T47D (cell line): ENCODE results near the gene PAFAH2.

Experiments
- DNase-seq, 2 experiments: peaks; one replicate each; pipeline versions ENCODE4 v3.0.0 to v3.0.0-alpha.2; 2011 to 2012; ENCODE audit warnings: low read depth in 1 of 2, low spot score in 1 of 2
- JUND ChIP-seq: IDR thresholded peaks from 2 replicates; pipeline ENCODE4 v1.6.1; 2012; ENCODE audit warnings: low read depth
- in situ Hi-C: cut with HindIII; loops from 2 replicates; pipeline ENCODE4 v1.10.0; 2016; ENCODE audit warnings: low sequenced_read_pairs, low pct_unique_long_range_greater_than_20kb

Gene PAFAH2

DNA sequence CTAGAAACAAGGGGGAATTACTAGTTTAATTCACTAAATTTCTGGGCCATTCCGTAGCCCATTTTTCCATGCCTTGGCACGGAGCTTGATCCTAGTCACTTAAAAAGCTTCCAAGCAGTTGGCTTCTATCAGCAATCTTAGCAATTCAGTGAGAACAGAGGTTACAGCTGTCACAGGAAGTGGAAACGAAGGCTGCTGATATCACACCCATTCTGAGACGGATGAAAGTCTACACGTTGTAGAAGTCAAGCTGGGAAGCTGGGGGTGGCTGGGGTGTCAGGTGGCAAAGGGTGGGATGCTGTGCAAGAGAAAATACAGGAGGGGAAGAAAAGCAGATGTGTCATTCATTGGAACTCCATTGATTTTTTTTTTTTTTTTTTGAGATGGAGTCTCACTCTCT, 79.9 kb downstream of the PAFAH2 start:
- in situ Hi-C loops, result no loop called here
- no peak for DNase-seq
- no peak for TF ChIP-seq JUND

- no peak for TF ChIP-seq JUND
Measured at GRCh38 chr1:25916460-25916859, 81.4 kb downstream of the PAFAH2 start.

GRCh38 chr1:25914074-25914995, 83.5 kb downstream of the PAFAH2 start:
- no peak for DNase-seq
- in situ Hi-C loops, result no loop called here
- TF ChIP-seq JUND, result no peak

More at GRCh38 chr1:25916460-25916859, 81.4 kb downstream of the PAFAH2 start:
- no peak for DNase-seq
- in situ Hi-C loops, result no loop called here

DNA sequence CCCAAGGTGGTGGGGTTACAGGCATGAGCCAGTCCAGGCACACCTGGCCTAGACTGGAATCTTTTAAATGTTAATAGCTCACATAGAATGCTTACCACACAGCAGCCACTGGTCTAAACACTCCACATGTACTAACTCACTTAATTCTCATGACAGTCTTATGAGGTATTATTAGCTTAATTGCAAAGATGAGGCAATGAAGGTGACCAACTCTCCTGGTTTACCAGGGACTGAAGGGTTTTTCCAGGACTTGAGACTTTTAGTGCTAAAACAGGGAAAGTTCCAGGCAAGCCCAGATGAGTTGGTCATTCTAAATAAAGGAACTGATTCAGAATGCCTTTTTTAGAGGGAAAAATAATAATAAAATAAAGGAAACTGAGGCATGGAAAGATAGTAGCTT, 84.7 kb downstream of the PAFAH2 start:
- DNase-seq, result no peak
- TF ChIP-seq JUND, result no peak
- in situ Hi-C loops, result no loop called here

- in situ Hi-C loops, result no loop called here
- no peak for TF ChIP-seq JUND
- DNase-seq, result no peak
Measured at GRCh38 chr1:25912076-25912831, 85.6 kb downstream of the PAFAH2 start.

- no peak for TF ChIP-seq JUND
- in situ Hi-C loops, result no loop called here
- no peak for DNase-seq
Measured at GRCh38 chr1:25911162-25911561, 86.7 kb downstream of the PAFAH2 start.
